SK-N-MC (cell line): ENCODE measurements around the gene SYT8.

Experiments
- EZH2 ChIP-seq: fragments of 200-600 bp; sonication (generic); IDR thresholded peaks from one replicate; pipeline ENCODE4 v1.6.1; 2017; ENCODE audit warnings: antibody characterized with exemption
- FOXP2 ChIP-seq: optimal IDR thresholded peaks from 2 replicates; pipeline ENCODE3; 2011; ENCODE audit warnings: mild to moderate bottlenecking, moderate library complexity; ENCODE audit not compliant: insufficient read depth; ENCODE audit errors: extremely low read length, control extremely low read depth
- POLR2AphosphoS5 ChIP-seq: IDR thresholded peaks from 2 replicates; pipeline ENCODE4 v1.6.1; 2012; ENCODE audit warnings: mild to moderate bottlenecking, low read depth, low read length, borderline replicate concordance

DNA sequence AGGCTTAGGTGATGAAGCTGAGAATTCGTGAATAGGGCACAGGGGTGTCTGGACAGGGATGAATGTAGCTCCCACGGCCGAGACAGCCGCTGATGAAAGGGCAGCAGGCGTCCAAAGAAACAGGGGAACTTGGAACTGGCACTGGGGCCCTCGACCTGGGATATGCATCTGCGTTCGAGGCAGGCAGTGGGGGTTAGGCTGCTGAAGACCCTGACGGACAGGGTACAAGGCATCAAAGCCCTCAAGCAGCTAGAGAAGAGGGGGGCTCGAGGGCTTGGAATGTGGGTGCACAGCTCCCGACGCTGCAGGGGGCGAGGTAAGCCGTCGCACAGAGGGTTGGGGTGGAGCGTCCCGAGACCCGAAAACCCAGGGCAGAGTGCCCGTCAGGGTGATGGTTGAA is 6.9 kb upstream of the SYT8 start:
- TF ChIP-seq POLR2AphosphoS5 (no peak), EZH2 (no peak), FOXP2 (no peak)
